HepG2 (cell line): ENCODE measurements around the gene RAB3A. TPM values are rescaled to one million over a fixed set of nuclear protein-coding genes. Genes with fewer than 3 reads are reported as not detected.

Experiments
- ARID2 ChIP-seq: sonication (generic); formaldehyde crosslinking; IDR thresholded peaks from 2 replicates; pipeline ENCODE4 v1.8.1; 2022; ENCODE audit warnings: mild to moderate bottlenecking, missing genetic modification reagents, borderline replicate concordance
- ATF7 ChIP-seq, 2 experiments: fragments of 450-650 bp in 1 of 2; sonication (generic) in 1 of 2; formaldehyde crosslinking in 1 of 2; IDR thresholded peaks; 2 replicates each; pipeline versions ENCODE4 v1.4.0 to v1.6.1; 2016 to 2020; ENCODE audit warnings: antibody characterized with exemption in 1 of 2, mild to moderate bottlenecking in 1 of 2, missing genetic modification reagents in 1 of 2
- ETV6 ChIP-seq: sonication (generic); formaldehyde crosslinking; conservative IDR thresholded peaks from 2 replicates; pipeline ENCODE4 v1.4.0; 2020; ENCODE audit warnings: missing genetic modification reagents
- FLYWCH1 ChIP-seq: sonication (generic); formaldehyde crosslinking; IDR thresholded peaks from 2 replicates; pipeline ENCODE4 v1.8.1; 2023; ENCODE audit warnings: mild to moderate bottlenecking, missing genetic modification reagents
- FOXP1 ChIP-seq, 2 experiments: fragments of 450-650 bp in 1 of 2; IDR thresholded peaks; 2 replicates each; pipeline ENCODE4 v1.6.1; 2017 to 2018; ENCODE audit warnings: antibody characterized with exemption in 1 of 2
- MAFF ChIP-seq: IDR thresholded peaks from 2 replicates; pipeline ENCODE4 v1.6.1; 2011; ENCODE audit warnings: low read depth, low read length, improper control_type of control experiment
- MXD3 ChIP-seq: IDR thresholded peaks from 2 replicates; pipeline ENCODE4 v1.6.1; 2016; ENCODE audit warnings: mild to moderate bottlenecking, missing biosample characterization, missing genetic modification reagents
- RCOR2 ChIP-seq: IDR thresholded peaks from 2 replicates; pipeline ENCODE4 v1.6.1; 2016; ENCODE audit warnings: missing biosample characterization, missing genetic modification reagents
- SIN3B ChIP-seq: fragments of 150-350 bp; IDR thresholded peaks from 2 replicates; pipeline ENCODE4 v1.6.1; 2014; ENCODE audit warnings: low read length
- TBL1XR1 ChIP-seq: fragments of 150-350 bp; IDR thresholded peaks from 2 replicates; pipeline ENCODE4 v1.6.1; 2014; ENCODE audit warnings: borderline replicate concordance, low read length; ENCODE audit not compliant: partially characterized antibody
- THYN1 ChIP-seq: sonication (generic); formaldehyde crosslinking; IDR thresholded peaks from 2 replicates; pipeline ENCODE4 v1.8.1; 2023; ENCODE audit warnings: low read depth, mild to moderate bottlenecking, moderate library complexity, missing genetic modification reagents, borderline replicate concordance
- ZNF431 ChIP-seq: sonication (generic); formaldehyde crosslinking; IDR thresholded peaks from 2 replicates; pipeline ENCODE4 v1.9.0; 2022; ENCODE audit warnings: missing genetic modification reagents, low read depth, mild to moderate bottlenecking, borderline replicate concordance
- ZNF569 ChIP-seq: sonication (generic); formaldehyde crosslinking; IDR thresholded peaks from 2 replicates; pipeline ENCODE4 v1.5.0; 2020; ENCODE audit warnings: mild to moderate bottlenecking, missing genetic modification reagents, moderate library complexity, borderline replicate concordance
- ZNF703 ChIP-seq: sonication (generic); formaldehyde crosslinking; IDR thresholded peaks from 2 replicates; pipeline ENCODE4 v1.5.1; 2020; ENCODE audit warnings: missing genetic modification reagents, mild to moderate bottlenecking, moderate library complexity, borderline replicate concordance
- ZSCAN22 ChIP-seq: sonication (generic); formaldehyde crosslinking; IDR thresholded peaks from 2 replicates; pipeline ENCODE4 v1.4.0; 2020; ENCODE audit warnings: mild to moderate bottlenecking, missing genetic modification reagents
- ZXDC ChIP-seq: sonication (generic); formaldehyde crosslinking; IDR thresholded peaks from 2 replicates; pipeline ENCODE4 v1.5.0; 2020; ENCODE audit warnings: mild to moderate bottlenecking, missing genetic modification reagents
- polyA plus RNA-seq, 8 experiments: library from polyadenylated mRNA; depleted of rRNA in 3 of 8; stranded (reverse) in 7 of 8; unstranded in 1 of 8; fragments of >200 nt; fragmentation: Illumina TruSeq in 4 of 8; extraction: Trizol in 4 of 8; gene quantifications; 2 replicates each; pipeline versions ENCODE4 v1.2.1 to v1.2.3, GENCODE V29; 2011 to 2016; ENCODE audit warnings: low read depth in 4 of 8, missing spikeins in 1 of 8, mixed read lengths in 1 of 8; ENCODE audit not compliant: insufficient read depth in 1 of 8
- total RNA-seq, 5 experiments: library from RNA; depleted of rRNA; stranded (reverse); fragments of >200 nt; fragmentation: Illumina TruSeq; extraction: Trizol; gene quantifications; 2 replicates each; pipeline ENCODE4 v1.2.3, GENCODE V29; 2016; ENCODE audit warnings: low read depth in 1 of 5
- TF ChIP-seq, protein P1 (sequence below): sonication (generic); formaldehyde crosslinking; IDR thresholded peaks from 2 replicates; pipeline ENCODE4 v1.4.0; 2020; ENCODE audit warnings: mild to moderate bottlenecking, missing genetic modification reagents
- TF ChIP-seq, protein P2 (sequence below): sonication (generic); formaldehyde crosslinking; IDR thresholded peaks from 2 replicates; pipeline ENCODE4 v1.4.0; 2020; ENCODE audit warnings: missing genetic modification reagents

Gene RAB3A
- total and polyA plus RNA-seq, 2 of the 13 experiments (the other 11 are each of a cell fraction or from before 2014, with no cell fraction given): 0.58 to 0.98 TPM

- TF ChIP-seq ZNF431: peak; percentile 84
- TF ChIP-seq SIN3B: no peak
- no peak for TF ChIP-seq RCOR2 (CRISPR knock-in tag)
- 0 out of 2 replicates have a peak, but pooled peaks have one; percentile 56 for TF ChIP-seq ZNF703 (CRISPR knock-in tag)
- no peak for TF ChIP-seq ARID2 (CRISPR knock-in tag)
- TF ChIP-seq ATF7 (IDR thresholded peaks at IDR 0.05): no peak
- no peak for TF ChIP-seq ATF7 (CRISPR knock-in tag; IDR thresholded peaks at IDR 0.05)
- TF ChIP-seq FLYWCH1 (CRISPR knock-in tag): no peak
- peak; percentile 70 for TF ChIP-seq ZXDC (CRISPR knock-in tag)
- TF ChIP-seq MAFF: no peak
- no peak for TF ChIP-seq ZSCAN22 (CRISPR knock-in tag)
- TF ChIP-seq ETV6 (CRISPR knock-in tag): peak; percentile 96; the same call in 1 of the 2 replicates
- peak; percentile 99 for TF ChIP-seq MXD3
- TF ChIP-seq, protein P1, sequence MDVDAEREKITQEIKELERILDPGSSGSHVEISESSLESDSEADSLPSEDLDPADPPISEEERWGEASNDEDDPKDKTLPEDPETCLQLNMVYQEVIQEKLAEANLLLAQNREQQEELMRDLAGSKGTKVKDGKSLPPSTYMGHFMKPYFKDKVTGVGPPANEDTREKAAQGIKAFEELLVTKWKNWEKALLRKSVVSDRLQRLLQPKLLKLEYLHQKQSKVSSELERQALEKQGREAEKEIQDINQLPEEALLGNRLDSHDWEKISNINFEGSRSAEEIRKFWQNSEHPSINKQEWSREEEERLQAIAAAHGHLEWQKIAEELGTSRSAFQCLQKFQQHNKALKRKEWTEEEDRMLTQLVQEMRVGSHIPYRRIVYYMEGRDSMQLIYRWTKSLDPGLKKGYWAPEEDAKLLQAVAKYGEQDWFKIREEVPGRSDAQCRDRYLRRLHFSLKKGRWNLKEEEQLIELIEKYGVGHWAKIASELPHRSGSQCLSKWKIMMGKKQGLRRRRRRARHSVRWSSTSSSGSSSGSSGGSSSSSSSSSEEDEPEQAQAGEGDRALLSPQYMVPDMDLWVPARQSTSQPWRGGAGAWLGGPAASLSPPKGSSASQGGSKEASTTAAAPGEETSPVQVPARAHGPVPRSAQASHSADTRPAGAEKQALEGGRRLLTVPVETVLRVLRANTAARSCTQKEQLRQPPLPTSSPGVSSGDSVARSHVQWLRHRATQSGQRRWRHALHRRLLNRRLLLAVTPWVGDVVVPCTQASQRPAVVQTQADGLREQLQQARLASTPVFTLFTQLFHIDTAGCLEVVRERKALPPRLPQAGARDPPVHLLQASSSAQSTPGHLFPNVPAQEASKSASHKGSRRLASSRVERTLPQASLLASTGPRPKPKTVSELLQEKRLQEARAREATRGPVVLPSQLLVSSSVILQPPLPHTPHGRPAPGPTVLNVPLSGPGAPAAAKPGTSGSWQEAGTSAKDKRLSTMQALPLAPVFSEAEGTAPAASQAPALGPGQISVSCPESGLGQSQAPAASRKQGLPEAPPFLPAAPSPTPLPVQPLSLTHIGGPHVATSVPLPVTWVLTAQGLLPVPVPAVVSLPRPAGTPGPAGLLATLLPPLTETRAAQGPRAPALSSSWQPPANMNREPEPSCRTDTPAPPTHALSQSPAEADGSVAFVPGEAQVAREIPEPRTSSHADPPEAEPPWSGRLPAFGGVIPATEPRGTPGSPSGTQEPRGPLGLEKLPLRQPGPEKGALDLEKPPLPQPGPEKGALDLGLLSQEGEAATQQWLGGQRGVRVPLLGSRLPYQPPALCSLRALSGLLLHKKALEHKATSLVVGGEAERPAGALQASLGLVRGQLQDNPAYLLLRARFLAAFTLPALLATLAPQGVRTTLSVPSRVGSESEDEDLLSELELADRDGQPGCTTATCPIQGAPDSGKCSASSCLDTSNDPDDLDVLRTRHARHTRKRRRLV (CRISPR knock-in tag): peak; percentile 92
- TF ChIP-seq ZNF569 (CRISPR knock-in tag): no peak
- TF ChIP-seq, protein P2, sequence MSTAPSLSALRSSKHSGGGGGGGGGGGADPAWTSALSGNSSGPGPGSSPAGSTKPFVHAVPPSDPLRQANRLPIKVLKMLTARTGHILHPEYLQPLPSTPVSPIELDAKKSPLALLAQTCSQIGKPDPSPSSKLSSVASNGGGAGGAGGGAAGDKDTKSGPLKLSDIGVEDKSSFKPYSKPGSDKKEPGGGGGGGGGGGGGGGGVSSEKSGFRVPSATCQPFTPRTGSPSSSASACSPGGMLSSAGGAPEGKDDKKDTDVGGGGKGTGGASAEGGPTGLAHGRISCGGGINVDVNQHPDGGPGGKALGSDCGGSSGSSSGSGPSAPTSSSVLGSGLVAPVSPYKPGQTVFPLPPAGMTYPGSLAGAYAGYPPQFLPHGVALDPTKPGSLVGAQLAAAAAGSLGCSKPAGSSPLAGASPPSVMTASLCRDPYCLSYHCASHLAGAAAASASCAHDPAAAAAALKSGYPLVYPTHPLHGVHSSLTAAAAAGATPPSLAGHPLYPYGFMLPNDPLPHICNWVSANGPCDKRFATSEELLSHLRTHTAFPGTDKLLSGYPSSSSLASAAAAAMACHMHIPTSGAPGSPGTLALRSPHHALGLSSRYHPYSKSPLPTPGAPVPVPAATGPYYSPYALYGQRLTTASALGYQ (CRISPR knock-in tag): peak; percentile 74; the same call in 1 of the 2 replicates
- TF ChIP-seq TBL1XR1: no peak
- TF ChIP-seq FOXP1 (IDR thresholded peaks at IDR 0.05): no peak
- TF ChIP-seq FOXP1 (CRISPR knock-in tag; IDR thresholded peaks at IDR 0.05): 0 out of 2 replicates have a peak, but pooled peaks have one; percentile 18
- TF ChIP-seq THYN1: no peak
Measured at GRCh38 chr19:18233224-18233825, 29.5 kb upstream of the RAB3A start (continued).
